ENCODE data around the gene TMEM138. TPM values are rescaled to one million over a fixed set of nuclear protein-coding genes. Genes with fewer than 3 reads are reported as not detected.

Gene TMEM138
- total RNA-seq, 6 experiments from 2014 or later, result 49.0 to 63.1 (median 58.0) TPM

DNA sequence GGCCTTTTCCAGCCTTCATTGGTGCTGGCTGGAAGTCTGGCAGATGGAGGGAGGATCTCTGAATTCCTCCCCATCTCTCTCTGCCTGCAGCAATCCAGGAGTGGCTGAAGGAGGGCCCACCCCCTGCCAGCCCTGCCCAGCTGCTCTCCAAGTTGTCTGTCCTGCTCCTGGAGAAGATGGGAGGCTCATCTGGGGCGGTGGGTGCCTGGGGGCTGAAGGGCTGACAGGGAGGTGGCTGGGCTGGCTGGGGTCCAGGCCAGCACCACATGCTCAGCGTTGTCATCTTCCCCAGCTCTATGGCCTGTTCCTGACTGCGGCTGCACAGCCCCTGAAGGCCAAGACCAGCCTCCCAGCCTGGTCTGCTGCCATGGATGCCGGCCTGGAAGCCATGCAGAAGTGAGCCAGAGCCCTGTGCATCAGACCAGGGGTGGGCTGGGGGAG is 17.0 kb upstream of the TMEM138 start:
- Mint-ChIP-seq H3K27ac (no peak overlapping the region), H3K4me1 (ENCODE audit: low read depth) (no peaks in the 10 kb centered on the region), H3K4me3 (no peak overlapping the region), H3K27me3 (ENCODE audit: insufficient read depth) (no peaks in the 10 kb centered on the region; the same call in 1 of the 2 replicates), H3K9me3 (no peaks in the 10 kb centered on the region), H3K36me3 (ENCODE audit: low read depth) (no peaks in the 10 kb centered on the region; the same call in 1 of the 2 replicates)
- TF ChIP-seq CTCF (IDR thresholded peaks at IDR 0.05), result no peak
- no peak for DNase-seq

GRCh38 chr11:61345954-61346843 is 16.0 kb upstream of the TMEM138 start:
- H3K4me3 Mint-ChIP-seq, result no peak overlapping the region
- no peaks in the 10 kb centered on the region; the same call in 1 of the 2 replicates for H3K36me3 Mint-ChIP-seq (ENCODE audit: low read depth)
- TF ChIP-seq CTCF (IDR thresholded peaks at IDR 0.05), result no peak
- H3K9me3 Mint-ChIP-seq, result no peaks in the 10 kb centered on the region
- no peak for DNase-seq
- no peak overlapping the region for H3K27ac Mint-ChIP-seq
- no peaks in the 10 kb centered on the region; the same call in 1 of the 2 replicates for H3K27me3 Mint-ChIP-seq (ENCODE audit: insufficient read depth)
- H3K4me1 Mint-ChIP-seq (ENCODE audit: low read depth), result no peaks in the 10 kb centered on the region

- H3K27ac Mint-ChIP-seq, result no peak overlapping the region
- no peaks in the 10 kb centered on the region for H3K4me1 Mint-ChIP-seq (ENCODE audit: low read depth)
- TF ChIP-seq CTCF (IDR thresholded peaks at IDR 0.05), result no peak
- H3K4me3 Mint-ChIP-seq, result no peak overlapping the region
- H3K9me3 Mint-ChIP-seq, result no peaks in the 10 kb centered on the region
- H3K36me3 Mint-ChIP-seq (ENCODE audit: low read depth), result peaks cover 4% of the 10 kb centered on the region
- DNase-seq, result no peak
- no peaks in the 10 kb centered on the region; the same call in 1 of the 2 replicates for H3K27me3 Mint-ChIP-seq (ENCODE audit: insufficient read depth)
These were observed 14.2 kb upstream of the TMEM138 start for GRCh38 chr11:61347916-61348461.

- no peaks in the 10 kb centered on the region; the same call in 1 of the 2 replicates for H3K27me3 Mint-ChIP-seq (ENCODE audit: insufficient read depth)
- no peak for DNase-seq
- peaks cover 11% of the 10 kb centered on the region for H3K36me3 Mint-ChIP-seq (ENCODE audit: low read depth)
- H3K4me3 Mint-ChIP-seq, result no peak overlapping the region
- H3K4me1 Mint-ChIP-seq (ENCODE audit: low read depth), result no peaks in the 10 kb centered on the region
- H3K27ac Mint-ChIP-seq, result no peak overlapping the region
- no peak for TF ChIP-seq CTCF (IDR thresholded peaks at IDR 0.05)
- no peaks in the 10 kb centered on the region for H3K9me3 Mint-ChIP-seq
These were observed 12.9 kb upstream of the TMEM138 start for GRCh38 chr11:61349189-61349751.

- H3K36me3 Mint-ChIP-seq (ENCODE audit: low read depth), result peaks cover 11% of the 10 kb centered on the region
- H3K4me1 Mint-ChIP-seq (ENCODE audit: low read depth), result no peaks in the 10 kb centered on the region
- no peaks in the 10 kb centered on the region for H3K9me3 Mint-ChIP-seq
- no peak for TF ChIP-seq CTCF (IDR thresholded peaks at IDR 0.05)
- H3K4me3 Mint-ChIP-seq, result no peak overlapping the region
- no peaks in the 10 kb centered on the region; the same call in 1 of the 2 replicates for H3K27me3 Mint-ChIP-seq (ENCODE audit: insufficient read depth)
- H3K27ac Mint-ChIP-seq, result no peak overlapping the region
- DNase-seq, result no peak
These were observed 12.3 kb upstream of the TMEM138 start for GRCh38 chr11:61349916-61350315.
